Effector CD8-positive, alpha-beta T cell (primary cell): ENCODE data around the gene GMDS.

Experiments
- DNase-seq: peaks from one replicate; lab custom pipeline; 2025; lab: John Stamatoyannopoulos, UW

Gene GMDS

GRCh38 chr6:2178125-2178524 is 67.3 kb downstream of the GMDS start:
- no peak for DNase-seq

GRCh38 chr6:2175825-2176224 is 69.6 kb downstream of the GMDS start:
- no peak for DNase-seq

- no peak for DNase-seq
These were observed 72.0 kb downstream of the GMDS start for GRCh38 chr6:2173203-2173961.

DNA sequence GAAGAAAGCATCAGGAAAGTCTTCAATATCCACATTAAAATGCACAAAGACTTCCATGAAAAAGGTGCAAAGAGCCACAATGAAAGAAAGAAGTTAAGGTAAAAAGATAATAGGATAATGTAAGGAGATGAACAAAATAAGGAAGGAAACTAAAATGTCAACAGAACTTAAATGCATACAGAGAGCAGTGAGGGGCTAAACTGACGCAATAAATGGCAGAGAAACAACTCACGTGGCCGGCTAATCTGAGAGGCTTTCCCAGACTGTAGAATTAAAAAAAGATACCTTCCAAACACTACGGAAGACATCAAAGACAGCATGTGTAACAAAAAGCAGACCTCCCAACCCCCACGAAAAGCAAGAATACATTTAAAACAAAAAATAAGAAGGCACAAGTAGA is 73.7 kb downstream of the GMDS start:
- no peak for DNase-seq

GRCh38 chr6:2168480-2168879 is 76.9 kb downstream of the GMDS start:
- no peak for DNase-seq

GRCh38 chr6:2166717-2167116 is 78.7 kb downstream of the GMDS start:
- DNase-seq, result no peak

GRCh38 chr6:2165286-2165685 is 80.1 kb downstream of the GMDS start:
- DNase-seq, result no peak

DNA sequence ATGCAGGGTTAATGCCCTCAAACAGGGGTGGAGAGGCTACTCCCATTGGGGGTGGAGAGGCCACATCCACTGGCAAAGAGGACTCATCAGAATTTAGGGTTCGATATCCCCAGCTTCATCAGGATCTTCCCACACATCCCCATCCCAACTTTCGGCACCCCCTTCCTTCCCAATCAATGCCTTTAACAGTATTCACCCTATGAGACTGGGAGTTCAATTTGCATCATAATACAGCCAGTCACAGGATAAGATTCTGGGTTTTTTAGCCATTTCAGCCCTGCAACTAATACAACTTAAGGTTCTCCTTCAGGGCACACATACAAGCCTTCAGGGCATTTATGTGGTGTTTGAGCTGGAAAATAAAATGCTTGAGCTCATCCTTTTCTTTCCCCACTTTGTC is 80.9 kb downstream of the GMDS start:
- DNase-seq, result no peak

DNA sequence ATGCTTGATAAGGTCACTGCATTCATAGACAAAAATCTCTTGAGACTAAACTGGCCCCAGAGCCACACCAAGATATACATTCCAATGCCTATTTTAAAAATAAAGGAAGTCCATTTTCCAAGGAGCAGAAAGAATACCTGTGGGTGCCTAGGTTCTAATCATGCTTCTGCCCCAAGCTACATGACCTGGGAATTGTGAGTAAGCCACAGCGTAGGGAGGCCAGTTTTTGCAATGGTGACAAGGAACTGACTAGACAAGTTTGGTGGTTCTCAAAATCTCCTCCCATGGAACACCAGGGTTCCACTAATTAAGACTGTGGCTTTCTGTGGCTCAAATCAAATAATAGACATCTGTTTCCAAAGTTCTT is 83.3 kb downstream of the GMDS start:
- no peak for DNase-seq

GRCh38 chr6:2158596-2159271 is 86.7 kb downstream of the GMDS start:
- DNase-seq, result no peak

DNA sequence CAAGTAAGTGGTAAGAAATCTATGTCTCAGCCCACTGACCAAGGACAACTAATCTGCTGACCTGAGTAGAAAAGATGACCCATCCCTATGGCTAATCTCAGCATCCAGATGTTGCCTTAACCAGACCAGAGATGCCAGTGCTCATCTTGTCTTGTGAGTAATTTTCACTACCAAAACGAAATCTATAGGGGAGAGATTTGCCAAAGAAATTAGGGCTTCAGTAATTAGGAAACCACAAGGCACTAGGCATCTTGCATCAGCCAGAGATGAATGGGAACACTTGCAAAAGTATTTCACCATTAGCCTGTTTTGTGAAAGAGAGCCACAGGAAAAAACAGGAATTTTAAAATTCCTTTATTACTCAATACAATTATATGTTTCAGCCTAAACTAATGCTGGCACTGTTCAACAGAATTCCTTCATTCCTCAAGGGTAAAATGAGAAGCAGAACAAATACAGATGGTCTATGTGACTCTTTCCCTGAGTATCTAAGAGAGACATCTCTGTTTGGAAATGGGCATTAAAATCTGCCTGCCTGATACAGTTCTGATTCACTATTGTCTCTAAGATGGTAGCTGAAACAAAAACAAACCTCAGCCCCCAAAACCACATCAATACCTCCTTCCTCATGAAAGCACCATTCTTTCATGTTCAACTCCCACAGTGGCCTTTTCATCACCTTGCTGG is 87.8 kb downstream of the GMDS start:
- no peak for DNase-seq

DNA sequence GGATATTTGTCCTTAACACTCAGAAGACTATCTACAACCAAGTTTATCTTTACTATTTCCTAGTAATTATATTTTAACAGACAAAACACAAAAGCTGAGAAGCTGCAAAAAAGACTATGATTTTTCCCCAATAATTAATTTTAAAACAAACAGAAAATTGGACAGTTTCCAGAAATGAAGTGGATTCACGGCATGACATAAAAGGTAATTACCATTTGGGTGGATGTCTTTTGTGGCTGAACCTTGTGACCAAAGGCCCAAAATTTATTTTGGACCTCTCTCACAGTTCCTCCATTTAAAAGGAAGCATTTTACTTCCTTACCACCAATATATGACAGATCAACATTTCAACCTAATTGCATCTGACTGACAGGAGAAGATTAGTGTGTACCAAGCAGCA is 90.2 kb downstream of the GMDS start:
- DNase-seq, result no peak

DNA sequence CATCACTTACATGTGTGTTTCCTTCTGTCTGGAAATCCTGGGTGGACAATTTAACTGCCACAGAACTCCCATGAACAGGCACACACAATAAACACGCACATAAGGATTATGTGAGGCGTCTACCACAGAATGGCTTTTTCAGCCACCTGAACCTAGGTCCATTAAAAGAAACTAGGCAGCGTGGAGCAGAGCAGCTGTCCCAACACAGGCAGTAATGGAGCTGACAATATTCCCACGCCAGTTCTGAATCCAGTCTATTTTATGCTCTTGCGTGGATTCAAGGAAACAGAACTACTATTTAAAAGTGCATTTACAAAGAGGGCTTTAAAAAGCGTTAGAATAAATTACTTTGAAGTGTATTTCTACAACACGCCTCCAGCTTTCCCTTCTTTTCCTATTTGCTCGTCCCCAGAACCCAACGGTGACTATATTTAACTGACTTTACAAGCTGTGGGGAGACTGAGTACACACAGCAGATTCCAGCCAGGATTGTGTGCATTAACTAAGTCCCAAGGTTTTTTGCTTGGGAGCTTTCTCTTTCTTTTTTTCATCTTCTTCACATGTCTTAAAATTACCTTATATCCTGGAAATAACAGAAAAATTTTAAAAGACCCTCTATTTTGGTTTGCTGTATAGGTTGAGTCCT is 95.9 kb downstream of the GMDS start:
- DNase-seq, result no peak

DNA sequence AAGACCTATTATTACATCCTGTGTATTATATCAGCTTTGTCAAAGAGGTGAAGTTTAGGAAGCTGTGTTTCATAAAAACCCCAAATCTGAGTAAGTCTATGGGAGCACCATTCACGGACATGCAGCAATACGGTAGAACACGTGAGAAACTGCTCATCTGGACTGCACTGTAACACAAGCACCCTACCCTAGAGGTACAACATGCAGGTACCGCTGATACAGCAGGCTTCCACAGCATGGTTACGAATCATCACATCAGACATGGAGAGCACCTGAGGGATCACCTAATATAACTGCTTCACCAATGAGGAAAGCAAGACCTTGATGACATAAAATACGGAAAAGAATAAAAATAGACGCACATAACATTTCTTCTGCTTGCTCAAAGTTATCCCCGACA is 96.7 kb downstream of the GMDS start:
- DNase-seq, result no peak

DNA sequence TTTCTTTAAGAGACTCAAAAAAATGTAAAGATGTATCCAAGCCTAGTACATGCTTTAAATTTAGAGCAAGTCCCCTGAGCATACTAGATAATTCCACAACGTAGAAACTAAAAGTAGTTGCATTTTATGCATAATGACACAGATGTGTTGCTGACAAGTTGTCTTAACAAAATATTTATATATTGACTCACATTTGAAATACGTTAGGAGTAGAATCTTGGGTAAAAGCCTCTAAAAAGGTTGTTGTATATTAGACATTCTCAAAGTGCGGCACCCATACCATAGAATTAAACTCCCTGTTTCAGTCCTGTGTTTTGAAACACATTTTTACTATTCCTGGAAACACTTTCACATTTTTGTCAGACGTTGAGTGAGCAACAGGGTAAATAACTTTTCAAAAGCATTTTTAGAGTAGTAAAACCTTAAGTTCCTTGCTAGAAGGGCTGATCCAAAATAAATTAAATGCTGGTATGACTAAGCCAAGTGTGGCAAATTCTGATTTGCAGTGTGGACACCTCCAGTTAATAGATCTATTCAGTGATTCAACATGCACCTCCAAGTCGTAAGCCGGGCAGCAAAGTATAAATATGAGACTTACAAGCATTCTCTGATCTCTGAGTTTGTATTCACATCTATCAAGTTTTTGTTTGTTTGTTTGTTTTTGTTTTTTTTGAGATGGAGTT is 97.5 kb downstream of the GMDS start:
- DNase-seq, result no peak

DNA sequence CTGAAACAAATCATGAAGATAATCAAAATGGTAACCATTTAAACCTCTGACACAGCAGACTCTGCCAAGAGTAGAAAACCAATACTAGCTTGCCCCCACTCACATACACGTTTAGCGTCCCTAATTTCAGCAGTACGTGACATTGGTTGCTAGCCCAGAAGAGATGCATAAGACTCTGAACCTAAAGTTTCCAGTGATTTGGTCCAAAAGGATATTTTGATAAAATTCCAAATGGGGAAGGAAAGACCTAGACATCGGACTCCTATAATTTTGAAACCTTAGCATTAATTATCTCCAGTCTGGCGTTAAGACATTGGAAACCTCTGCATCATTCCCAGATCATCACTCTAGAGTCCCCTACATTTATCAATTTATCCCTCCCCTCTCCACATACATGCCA is 98.1 kb downstream of the GMDS start:
- no peak for DNase-seq

DNA sequence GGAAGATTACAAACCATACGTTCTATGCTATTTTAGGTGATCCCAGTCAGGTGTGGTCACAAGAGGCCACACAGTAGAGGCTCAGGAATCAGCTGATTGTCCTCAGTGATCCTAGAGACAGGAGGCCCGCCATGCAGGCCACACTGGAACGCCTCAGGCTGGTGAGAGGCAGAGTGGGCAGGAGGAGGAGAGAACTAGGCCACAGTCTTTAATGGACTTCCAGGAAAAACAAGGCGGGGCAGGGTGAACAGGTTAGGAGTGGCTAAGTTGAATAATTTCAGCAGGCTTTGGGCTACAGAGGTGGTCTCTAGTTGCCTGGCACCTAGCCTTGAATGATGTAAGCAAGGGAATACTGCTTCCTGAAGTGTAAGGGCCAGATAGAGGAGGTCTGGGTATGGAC is 101.2 kb downstream of the GMDS start:
- DNase-seq, result no peak

GRCh38 chr6:2141644-2142290 is 103.6 kb downstream of the GMDS start:
- no peak for DNase-seq

- DNase-seq, result no peak
These were observed 104.8 kb downstream of the GMDS start for GRCh38 chr6:2140438-2141128.

- DNase-seq, result no peak
These were observed 110.0 kb downstream of the GMDS start for GRCh38 chr6:2135401-2135800.

DNA sequence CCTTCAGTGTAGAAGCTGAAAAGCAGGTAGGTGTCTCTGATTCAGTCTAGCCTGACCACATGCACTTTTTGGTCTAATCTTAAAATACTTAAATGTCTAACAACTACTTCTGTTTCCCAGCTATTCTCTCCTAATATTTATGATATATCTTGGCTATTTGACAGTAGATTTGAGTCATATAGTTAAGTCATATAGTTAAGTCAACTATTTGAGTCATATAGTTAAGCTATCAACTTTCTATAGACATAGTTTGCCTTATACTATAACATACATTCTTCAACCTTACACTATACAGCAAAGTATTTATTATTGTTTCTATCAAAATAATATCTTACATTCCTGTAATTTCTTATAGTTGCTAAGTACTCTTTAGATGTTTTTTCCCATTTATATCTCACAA is 110.9 kb downstream of the GMDS start:
- no peak for DNase-seq
